Adrenal gland (tissue), 5 donors: ENCODE data around the gene ASPA.

Source experiments
- CTCF ChIP-seq, 6 experiments: fragments of 450-650 bp in 4 of 6; fragments of 200-600 bp in 2 of 6; sonication (generic) in 1 of 6; IDR thresholded peaks; 1 replicate in 5 of 6; 2 replicates in 1 of 6; pipeline versions ENCODE4 v1.5.1 to v1.8.0; 2016 to 2021; ENCODE audit warnings: antibody characterized with exemption in 6 of 6, mild to moderate bottlenecking in 2 of 6, moderate library complexity in 1 of 6
- POLR2A ChIP-seq, 2 donors: fragments of 450-650 bp; IDR thresholded peaks; one replicate each; pipeline ENCODE4 v1.6.1; 2017; ENCODE audit warnings: antibody characterized with exemption in 2 of 2, mild to moderate bottlenecking in 2 of 2, moderate library complexity in 1 of 2
- donor health status: DM: no; HTN: no; CAD: no.

- TF ChIP-seq POLR2A (IDR thresholded peaks at IDR 0.05) (no peak), CTCF (IDR thresholded peaks at IDR 0.05) (no peak)
These were observed 6.3 kb upstream of the ASPA start for GRCh38 chr17:3469529-3469928.
